ENCODE data around the gene GGN. TPM values are rescaled to one million over a fixed set of nuclear protein-coding genes. Genes with fewer than 3 reads are reported as not detected.

GGN gene, protein sequence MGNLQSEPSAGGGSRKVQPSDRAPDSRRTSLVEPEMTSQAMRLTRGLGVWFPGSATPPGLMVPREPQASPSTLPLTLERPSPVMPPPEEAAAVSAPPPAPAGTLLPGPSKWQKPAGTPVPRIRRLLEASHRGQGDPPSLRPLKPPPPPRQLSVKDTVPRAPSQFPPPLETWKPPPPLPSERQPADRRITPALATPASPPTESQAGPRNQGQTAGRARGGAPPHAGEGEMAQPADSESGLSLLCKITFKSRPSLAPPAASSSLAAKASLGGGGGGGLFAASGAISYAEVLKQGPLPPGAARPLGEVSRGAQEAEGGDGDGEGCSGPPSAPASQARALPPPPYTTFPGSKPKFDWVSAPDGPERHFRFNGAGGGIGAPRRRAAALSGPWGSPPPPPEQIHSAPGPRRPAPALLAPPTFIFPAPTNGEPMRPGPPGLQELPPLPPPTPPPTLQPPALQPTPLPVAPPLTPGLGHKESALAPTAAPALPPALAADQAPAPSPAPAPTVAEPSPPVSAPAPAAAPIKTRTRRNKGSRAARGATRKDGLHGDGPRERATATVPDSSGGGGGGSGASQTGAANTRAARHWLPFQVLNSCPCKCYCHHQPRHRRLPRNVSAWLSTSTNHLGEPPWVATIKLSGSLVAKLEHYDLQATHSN
- 1.5 and 2.4 TPM in 2 replicates for total RNA-seq (2021)
- long read RNA-seq, partial matches to known transcripts, result 1 of 2 reads
- long read RNA-seq, other reads (novel, unspliced or antisense), result 1 of 2 reads

DNA sequence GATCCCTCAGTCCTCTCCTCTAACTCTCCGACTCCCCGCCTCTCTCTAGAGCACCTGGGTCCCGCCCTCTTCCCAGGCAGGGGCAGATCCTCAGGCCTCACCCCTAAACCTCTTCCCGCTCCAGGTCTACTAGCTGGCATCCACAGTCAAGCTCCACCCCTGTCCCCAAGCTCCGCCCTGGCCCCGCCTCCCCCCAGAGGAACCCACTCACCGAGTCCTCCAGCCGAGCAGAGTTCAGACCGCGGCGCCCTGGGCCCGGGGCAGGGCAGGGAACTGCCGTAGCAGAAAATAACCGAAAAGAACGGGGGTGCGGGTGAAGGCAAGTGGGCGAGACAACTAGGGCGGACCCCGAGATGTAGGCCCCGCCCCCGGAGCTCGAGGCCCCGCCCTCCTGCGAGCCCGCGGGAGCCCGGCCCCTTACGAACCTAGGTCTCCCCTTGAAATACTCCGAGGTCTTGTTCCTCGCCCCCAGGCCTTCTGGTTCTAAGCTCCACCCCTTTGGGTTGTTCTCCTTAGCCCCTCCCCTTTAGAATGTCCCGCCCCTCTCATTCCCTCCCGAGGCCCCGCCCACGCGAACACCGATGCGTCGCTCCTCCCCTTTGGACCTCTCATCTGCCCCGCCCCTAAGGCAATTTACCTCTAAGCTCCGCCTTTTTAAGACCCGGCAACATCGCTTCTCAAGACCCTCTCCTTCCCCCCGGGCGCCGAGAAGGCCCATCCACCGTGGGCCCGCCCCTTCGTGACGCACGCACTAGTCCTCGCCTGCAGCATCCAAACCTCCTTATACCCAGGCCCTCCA is at the start of gene GGN:
Gene GGN, minus strand, starts transcription at position 485 of the 799 bp plus-strand sequence. CDS start 773 bp downstream, outside the sequence.
- Histone ChIP-seq H3K23ac (ENCODE audit: insufficient read length, low read depth, low read length) (no peak within 1 kb of the TSS), H3K18ac (ENCODE audit: insufficient read length, low read depth, low read length) (peak within 1 kb of the TSS; percentile 64), H4K8ac (replicated peaks; ENCODE audit: insufficient read length, low read depth, low read length) (no peak within 1 kb of the TSS), H3K14ac (ENCODE audit: insufficient read depth, low read length) (peak within 1 kb of the TSS; percentile 77), H2AFZ (ENCODE audit: low read length) (peak within 1 kb of the TSS; percentile 70), H2BK5ac (ENCODE audit: insufficient read length, low read length) (no peak within 1 kb of the TSS), H2BK15ac (ENCODE audit: low read depth, low read length) (no peak within 1 kb of the TSS), H4K91ac (ENCODE audit: insufficient read length, low read depth, low read length) (no peak within 1 kb of the TSS), H3K4ac (ENCODE audit: low read depth, low read length) (no peak within 1 kb of the TSS), H3K27me3 (ENCODE audit: insufficient read depth, low read length) (no peaks in the 10 kb centered on the region), H2BK120ac (ENCODE audit: low read depth, low read length, poor library complexity, severe bottlenecking) (no peak within 1 kb of the TSS), H3K27ac (ENCODE audit: insufficient read length, low read depth, low read length) (no peak within 1 kb of the TSS), H3K79me2 (ENCODE audit: insufficient read depth, low read length) (no peaks in the 10 kb centered on the region; the same call in 1 of the 2 replicates), H3K4me1 (ENCODE audit: insufficient read depth, low read length) (no peaks in the 10 kb centered on the region; the same call in 1 of the 2 replicates), H3K9ac (ENCODE audit: extremely low read depth, insufficient read length, low read length) (peak within 1 kb of the TSS; percentile 63), H3K9me3 (ENCODE audit: control insufficient read depth, low read depth, low read length) (no peaks in the 10 kb centered on the region), H3K79me1 (ENCODE audit: insufficient read depth, low read depth, low read length, poor library complexity, severe bottlenecking) (no peaks in the 10 kb centered on the region), H3K23me2 (ENCODE audit: insufficient read length, low read depth, low read length, poor library complexity, severe bottlenecking) (peaks cover 35% of the 10 kb centered on the region), H2AK5ac (ENCODE audit: insufficient read length, low read length) (no peak within 1 kb of the TSS), H4K5ac (ENCODE audit: insufficient read length, low read depth, low read length) (no peak within 1 kb of the TSS), H2BK12ac (ENCODE audit: insufficient read length, low read depth, low read length) (no peak within 1 kb of the TSS), H4K20me1 (ENCODE audit: control insufficient read depth, insufficient read depth, insufficient read length) (no peaks in the 10 kb centered on the region), H2BK20ac (ENCODE audit: low read depth, low read length, poor library complexity, severe bottlenecking) (no peak within 1 kb of the TSS), H3T11ph (ENCODE audit: low read length) (no peak within 1 kb of the TSS), H3K56ac (ENCODE audit: insufficient read length, low read depth, low read length) (no peak within 1 kb of the TSS), H3K4me2 (ENCODE audit: insufficient read depth, insufficient read length, low read length) (peak within 1 kb of the TSS; percentile 88)
- DNase-seq, result peak; percentile 99
- TF ChIP-seq, protein P1, sequence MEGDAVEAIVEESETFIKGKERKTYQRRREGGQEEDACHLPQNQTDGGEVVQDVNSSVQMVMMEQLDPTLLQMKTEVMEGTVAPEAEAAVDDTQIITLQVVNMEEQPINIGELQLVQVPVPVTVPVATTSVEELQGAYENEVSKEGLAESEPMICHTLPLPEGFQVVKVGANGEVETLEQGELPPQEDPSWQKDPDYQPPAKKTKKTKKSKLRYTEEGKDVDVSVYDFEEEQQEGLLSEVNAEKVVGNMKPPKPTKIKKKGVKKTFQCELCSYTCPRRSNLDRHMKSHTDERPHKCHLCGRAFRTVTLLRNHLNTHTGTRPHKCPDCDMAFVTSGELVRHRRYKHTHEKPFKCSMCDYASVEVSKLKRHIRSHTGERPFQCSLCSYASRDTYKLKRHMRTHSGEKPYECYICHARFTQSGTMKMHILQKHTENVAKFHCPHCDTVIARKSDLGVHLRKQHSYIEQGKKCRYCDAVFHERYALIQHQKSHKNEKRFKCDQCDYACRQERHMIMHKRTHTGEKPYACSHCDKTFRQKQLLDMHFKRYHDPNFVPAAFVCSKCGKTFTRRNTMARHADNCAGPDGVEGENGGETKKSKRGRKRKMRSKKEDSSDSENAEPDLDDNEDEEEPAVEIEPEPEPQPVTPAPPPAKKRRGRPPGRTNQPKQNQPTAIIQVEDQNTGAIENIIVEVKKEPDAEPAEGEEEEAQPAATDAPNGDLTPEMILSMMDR (conservative IDR thresholded peaks at IDR 0.05), result no peak
- H3K4me3 Mint-ChIP-seq, result peak within 1 kb of the TSS; percentile 83 to 95
- peaks cover 12 to 37% (median 26%) of the 10 kb centered on the region in 3 experiments for H3K36me3 Mint-ChIP-seq (ENCODE audit: insufficient read depth in 1 of 3, low read depth in 3 of 3)
- no peaks in the 10 kb centered on the region for H3K9me3 Mint-ChIP-seq
- H3K27ac Mint-ChIP-seq, result peak within 1 kb of the TSS; percentile 73 to 97 (median 96); a peak in 6 of 7 replicates
- H3K4me1 Mint-ChIP-seq, result peaks cover 36 to 48% of the 10 kb centered on the region in 2 experiments
- peaks cover 7% of the 10 kb centered on the region; the same call in 1 of the 2 replicates for H3K27me3 Mint-ChIP-seq (ENCODE audit: low read depth)
- no CpG with 5 or more reads among the region's 51 CpGs for WGBS (ENCODE audit: extremely low coverage, insufficient read length, low lambda C conversion rate)

Data from H9 (cell line).